Fibroblast of lung (primary cell): ENCODE results near the gene PLEKHG4B. TPM values are rescaled to one million over a fixed set of nuclear protein-coding genes. Genes with fewer than 3 reads are reported as not detected.

Experiments
- DNase-seq, 2 donors: peaks; one replicate each; pipeline versions ENCODE4 v3.0.0 to v3.0.0-alpha.2; 2010; ENCODE audit warnings: low read depth in 2 of 2
- H2AFZ ChIP-seq: 2 replicates; pipeline ENCODE4 v1.5.1; 2012; ENCODE audit warnings: low read length, control low read depth, inconsistent platforms
- H3K27ac ChIP-seq: 2 replicates; pipeline ENCODE4 v1.5.1; 2011; ENCODE audit warnings: low read length, control low read depth; ENCODE audit not compliant: insufficient read depth
- H3K27me3 ChIP-seq: 2 replicates; pipeline ENCODE4 v1.5.1; 2011; ENCODE audit warnings: mild to moderate bottlenecking, low read length; ENCODE audit not compliant: control insufficient read depth, insufficient read depth
- H3K36me3 ChIP-seq: 2 replicates; pipeline ENCODE4 v1.5.1; 2011; ENCODE audit warnings: low read length; ENCODE audit not compliant: control insufficient read depth, insufficient read depth
- H3K4me1 ChIP-seq: 2 replicates; pipeline ENCODE4 v1.5.1; 2011; ENCODE audit warnings: low read length; ENCODE audit not compliant: control insufficient read depth, insufficient read depth; ENCODE audit errors: extremely low read depth
- H3K4me2 ChIP-seq: 2 replicates; pipeline ENCODE4 v1.5.1; 2011; ENCODE audit warnings: low read length, control low read depth; ENCODE audit not compliant: insufficient read depth; ENCODE audit errors: extremely low read depth
- H3K4me3 ChIP-seq, 4 experiments: fragments of 200-600 bp in 1 of 4; sonication (generic) in 1 of 4; replicated peaks in 1 of 4; 2 replicates each; pipeline ENCODE4 v1.5.1; 2011 to 2016; ENCODE audit warnings: low read length in 4 of 4, low read depth in 3 of 4, mild to moderate bottlenecking in 3 of 4, control low read depth in 2 of 4, inconsistent platforms in 1 of 4, mixed read lengths in 1 of 4; ENCODE audit not compliant: insufficient read depth in 1 of 4; ENCODE audit errors: control extremely low read depth in 1 of 4
- H3K79me2 ChIP-seq: 2 replicates; pipeline ENCODE4 v1.5.1; 2012; ENCODE audit warnings: mild to moderate bottlenecking, low read length, inconsistent platforms; ENCODE audit not compliant: control insufficient read depth, insufficient read depth
- H3K9ac ChIP-seq: 2 replicates; pipeline ENCODE4 v1.5.1; 2011; ENCODE audit warnings: mild to moderate bottlenecking, low read length, control low read depth; ENCODE audit not compliant: insufficient read depth
- H3K9me3 ChIP-seq: 2 replicates; pipeline ENCODE4 v1.5.1; 2012; ENCODE audit warnings: low read depth, low read length; ENCODE audit not compliant: control insufficient read depth, insufficient read depth
- H4K20me1 ChIP-seq: 2 replicates; pipeline ENCODE4 v1.5.1; 2011; ENCODE audit warnings: low read length; ENCODE audit not compliant: control insufficient read depth, insufficient read depth; ENCODE audit errors: extremely low read depth
- EZH2 ChIP-seq: IDR thresholded peaks from 2 replicates; pipeline ENCODE4 v1.5.1; 2012; ENCODE audit warnings: low read length, control low read depth, mild to moderate bottlenecking; ENCODE audit errors: missing control alignments
- polyA plus RNA-seq, 2 donors: library from polyadenylated mRNA; depleted of rRNA in 1 of 2; stranded (reverse) in 1 of 2; unstranded in 1 of 2; fragments of >200 nt; gene quantifications; 2 replicates each; pipeline ENCODE4 v1.2.1, GENCODE V29; 2011 to 2012; ENCODE audit warnings: missing spikeins in 1 of 2
- total RNA-seq: library from RNA; depleted of rRNA; stranded (reverse); fragments of >200 nt; gene quantifications from 2 replicates; pipeline ENCODE4 v1.2.1, GENCODE V29; 2014
- TF ChIP-seq, protein P1 (sequence below), 2 donors: IDR thresholded peaks in 1 of 2; conservative IDR thresholded peaks in 1 of 2; 1 replicate in 1 of 2; 2 replicates in 1 of 2; pipeline ENCODE4 v1.5.1; 2011 to 2012; ENCODE audit warnings: low read length in 2 of 2, control low read depth in 1 of 2, inconsistent platforms in 1 of 2, low read depth in 1 of 2, mild to moderate bottlenecking in 1 of 2

Gene PLEKHG4B
- total and polyA plus RNA-seq, 2 donors (not counting 1 experiment from before 2014, with no cell fraction given): under 0.01 to 0.08 TPM

DNA sequence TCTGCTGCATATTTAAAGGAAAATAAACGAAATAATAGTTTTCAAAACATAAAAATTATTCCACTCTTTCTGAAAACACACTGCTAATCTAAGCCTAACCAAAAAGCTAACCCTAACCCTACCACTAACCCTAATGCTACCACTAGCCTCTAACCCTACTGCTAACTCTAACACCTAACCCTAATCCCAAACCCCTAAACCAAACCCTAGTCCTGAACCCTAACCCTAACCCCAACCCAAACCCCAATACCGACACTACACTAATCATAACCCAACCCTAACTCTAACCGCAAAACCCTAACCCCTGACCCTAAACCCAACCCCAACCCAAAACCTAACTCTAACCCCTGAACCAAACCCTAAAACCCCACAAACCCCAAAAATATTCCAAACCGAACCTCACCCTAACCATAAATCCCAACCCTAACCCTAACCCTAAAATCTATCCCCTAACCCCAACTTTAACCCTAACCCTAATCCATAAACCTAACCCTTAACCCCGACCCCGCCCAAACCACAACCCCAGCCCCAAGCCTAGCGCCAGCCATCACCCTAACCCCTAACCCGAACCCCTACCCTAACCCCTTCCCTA is 41.9 kb upstream of the PLEKHG4B start:
- Histone ChIP-seq H3K36me3 (no peaks in the 10 kb centered on the region), H3K4me2 (no peak overlapping the region), H3K27me3 (peaks cover 10% of the 10 kb centered on the region), H3K4me1 (no peaks in the 10 kb centered on the region), H4K20me1 (no peaks in the 10 kb centered on the region), H2AFZ (no peak overlapping the region), H3K79me2 (no peaks in the 10 kb centered on the region), H3K9ac (no peak overlapping the region), H3K27ac (no peak overlapping the region), H3K9me3 (no peaks in the 10 kb centered on the region), H3K4me3 (no peak overlapping the region)
- TF ChIP-seq, protein P1, sequence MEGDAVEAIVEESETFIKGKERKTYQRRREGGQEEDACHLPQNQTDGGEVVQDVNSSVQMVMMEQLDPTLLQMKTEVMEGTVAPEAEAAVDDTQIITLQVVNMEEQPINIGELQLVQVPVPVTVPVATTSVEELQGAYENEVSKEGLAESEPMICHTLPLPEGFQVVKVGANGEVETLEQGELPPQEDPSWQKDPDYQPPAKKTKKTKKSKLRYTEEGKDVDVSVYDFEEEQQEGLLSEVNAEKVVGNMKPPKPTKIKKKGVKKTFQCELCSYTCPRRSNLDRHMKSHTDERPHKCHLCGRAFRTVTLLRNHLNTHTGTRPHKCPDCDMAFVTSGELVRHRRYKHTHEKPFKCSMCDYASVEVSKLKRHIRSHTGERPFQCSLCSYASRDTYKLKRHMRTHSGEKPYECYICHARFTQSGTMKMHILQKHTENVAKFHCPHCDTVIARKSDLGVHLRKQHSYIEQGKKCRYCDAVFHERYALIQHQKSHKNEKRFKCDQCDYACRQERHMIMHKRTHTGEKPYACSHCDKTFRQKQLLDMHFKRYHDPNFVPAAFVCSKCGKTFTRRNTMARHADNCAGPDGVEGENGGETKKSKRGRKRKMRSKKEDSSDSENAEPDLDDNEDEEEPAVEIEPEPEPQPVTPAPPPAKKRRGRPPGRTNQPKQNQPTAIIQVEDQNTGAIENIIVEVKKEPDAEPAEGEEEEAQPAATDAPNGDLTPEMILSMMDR (conservative IDR thresholded peaks at IDR 0.05 in 1 of 2, IDR thresholded peaks at IDR 0.05 in 1 of 2; ENCODE audit: low read depth in 1 of 2, low read length in 2 of 2): no peak
- no peak for TF ChIP-seq EZH2
- no peak for DNase-seq

DNA sequence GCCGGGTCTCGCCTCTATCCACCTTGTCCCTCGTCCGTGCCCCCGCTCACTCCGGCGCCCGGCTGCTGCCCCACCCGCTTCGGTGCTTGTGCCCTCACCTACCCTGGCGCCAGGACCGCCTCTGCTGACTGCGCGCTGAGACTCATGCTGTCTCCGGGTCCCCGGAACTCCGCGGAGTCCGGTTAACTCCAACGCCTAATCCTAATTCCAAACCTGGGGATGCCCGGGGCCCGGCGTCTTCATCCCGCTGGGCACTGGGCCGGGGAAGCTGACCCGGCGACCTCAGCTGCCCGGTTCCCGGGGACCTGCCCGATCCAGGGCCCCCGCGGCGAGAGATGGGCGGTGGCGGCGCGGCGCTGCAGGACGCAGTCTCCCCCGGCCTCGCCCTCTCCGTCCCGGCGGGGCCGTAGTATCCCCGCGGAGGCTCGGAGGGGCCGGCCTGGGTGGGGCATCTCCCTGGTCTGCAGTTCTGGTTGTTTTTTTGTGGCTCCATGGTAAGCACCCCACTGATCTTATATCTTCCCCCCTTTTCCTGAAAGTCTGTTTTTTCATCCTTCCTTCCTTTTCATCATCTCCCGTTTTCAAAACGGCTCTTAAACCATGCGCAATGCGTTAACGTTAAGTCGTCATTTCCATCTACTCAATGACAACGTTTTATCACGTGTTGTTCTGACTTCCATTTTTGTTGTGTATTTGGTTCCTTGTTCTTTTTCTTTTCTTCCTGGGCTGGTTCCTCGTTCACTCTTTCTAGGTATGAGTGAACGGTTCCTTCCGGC is 41.1 kb upstream of the PLEKHG4B start:
- Histone ChIP-seq H3K27me3 (peaks cover 10% of the 10 kb centered on the region), H3K9me3 (no peaks in the 10 kb centered on the region), H3K36me3 (no peaks in the 10 kb centered on the region), H3K9ac (no peak overlapping the region), H4K20me1 (no peaks in the 10 kb centered on the region), H3K4me3 (no peak overlapping the region), H3K4me2 (no peak overlapping the region), H3K27ac (no peak overlapping the region), H3K79me2 (no peaks in the 10 kb centered on the region), H3K4me1 (no peaks in the 10 kb centered on the region), H2AFZ (no peak overlapping the region)
- TF ChIP-seq, protein P1 (conservative IDR thresholded peaks at IDR 0.05 in 1 of 2, IDR thresholded peaks at IDR 0.05 in 1 of 2; ENCODE audit: low read depth in 1 of 2, low read length in 2 of 2): no peak
- no peak for TF ChIP-seq EZH2
- DNase-seq: no peak

DNA sequence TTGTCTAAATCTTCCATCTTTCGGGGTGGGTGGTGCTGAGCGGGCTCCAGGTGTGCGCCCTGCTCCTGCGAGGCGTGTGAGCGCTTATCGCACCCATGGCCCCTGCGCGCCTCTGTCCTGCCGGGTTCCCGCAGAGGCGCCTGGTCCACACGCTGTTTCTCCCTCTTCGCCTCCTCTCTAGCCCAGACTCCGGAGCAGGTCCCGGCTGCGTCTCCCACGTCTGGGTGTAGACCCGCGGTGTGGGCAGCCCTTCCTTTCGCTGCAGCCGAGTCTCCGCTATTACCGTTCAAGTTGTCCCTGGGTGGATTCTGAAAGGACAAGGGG is 40.5 kb upstream of the PLEKHG4B start:
- no peaks in the 10 kb centered on the region for H4K20me1 ChIP-seq
- no peak for DNase-seq
- H3K79me2 ChIP-seq: no peaks in the 10 kb centered on the region
- TF ChIP-seq, protein P1 (conservative IDR thresholded peaks at IDR 0.05 in 1 of 2, IDR thresholded peaks at IDR 0.05 in 1 of 2; ENCODE audit: low read depth in 1 of 2, low read length in 2 of 2): no peak
- no peak for TF ChIP-seq EZH2
- H3K4me2 ChIP-seq: no peak overlapping the region
- H3K36me3 ChIP-seq: no peaks in the 10 kb centered on the region
- H3K27ac ChIP-seq: no peak overlapping the region
- peaks cover 10% of the 10 kb centered on the region for H3K27me3 ChIP-seq
- H3K4me3 ChIP-seq: no peak overlapping the region
- H3K4me1 ChIP-seq: no peaks in the 10 kb centered on the region
- H3K9me3 ChIP-seq: no peaks in the 10 kb centered on the region
- H2AFZ ChIP-seq: no peak overlapping the region
- no peak overlapping the region for H3K9ac ChIP-seq
